GM21360 (cell line): ENCODE measurements around the gene LAYN.

ENCODE experiments used
- ATAC-seq: cut with Tn5 transposase; IDR thresholded peaks from one replicate; pipeline ENCODE4 v1.9.1; 2021; ENCODE audit warnings: mild to moderate bottlenecking, moderate library complexity; ENCODE audit not compliant: unreplicated experiment

Gene LAYN

DNA sequence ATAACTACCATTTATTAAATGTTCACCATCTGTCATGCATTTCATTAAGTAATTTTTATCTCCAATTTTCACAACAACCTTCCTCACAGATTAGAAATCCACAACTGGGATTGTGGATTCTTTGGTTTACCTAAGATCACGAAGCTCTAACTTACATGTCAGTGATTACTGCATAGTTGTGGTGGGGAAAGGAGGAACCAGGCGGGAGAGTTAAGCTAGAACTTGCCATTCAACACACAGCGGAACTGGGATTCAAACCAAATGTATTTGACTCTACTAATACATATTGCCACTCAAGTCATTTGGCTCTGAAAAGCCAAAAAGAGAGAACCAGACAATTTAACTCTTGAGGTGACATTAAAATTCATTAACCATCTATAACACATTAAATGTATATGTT, 10.4 kb upstream of the LAYN start:
- ATAC-seq, result no peak

DNA sequence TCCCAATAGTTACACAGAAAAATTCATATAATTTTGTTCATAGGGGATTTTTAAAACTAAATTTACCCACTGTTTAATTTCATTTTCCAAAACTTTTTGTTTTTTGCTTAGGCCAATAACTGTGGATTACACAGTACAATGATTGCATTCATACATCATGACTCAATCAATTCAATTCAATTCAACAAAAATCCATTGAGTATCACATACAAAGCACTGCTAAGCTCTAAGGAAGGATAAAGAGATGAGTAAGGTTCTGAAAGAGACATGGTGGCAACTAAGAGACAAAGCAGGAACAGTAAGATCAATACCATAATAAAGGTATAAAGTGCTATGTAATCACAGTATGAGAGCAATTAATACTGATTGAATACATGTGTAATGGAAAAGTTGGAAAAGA, 9.4 kb upstream of the LAYN start:
- no peak for ATAC-seq

DNA sequence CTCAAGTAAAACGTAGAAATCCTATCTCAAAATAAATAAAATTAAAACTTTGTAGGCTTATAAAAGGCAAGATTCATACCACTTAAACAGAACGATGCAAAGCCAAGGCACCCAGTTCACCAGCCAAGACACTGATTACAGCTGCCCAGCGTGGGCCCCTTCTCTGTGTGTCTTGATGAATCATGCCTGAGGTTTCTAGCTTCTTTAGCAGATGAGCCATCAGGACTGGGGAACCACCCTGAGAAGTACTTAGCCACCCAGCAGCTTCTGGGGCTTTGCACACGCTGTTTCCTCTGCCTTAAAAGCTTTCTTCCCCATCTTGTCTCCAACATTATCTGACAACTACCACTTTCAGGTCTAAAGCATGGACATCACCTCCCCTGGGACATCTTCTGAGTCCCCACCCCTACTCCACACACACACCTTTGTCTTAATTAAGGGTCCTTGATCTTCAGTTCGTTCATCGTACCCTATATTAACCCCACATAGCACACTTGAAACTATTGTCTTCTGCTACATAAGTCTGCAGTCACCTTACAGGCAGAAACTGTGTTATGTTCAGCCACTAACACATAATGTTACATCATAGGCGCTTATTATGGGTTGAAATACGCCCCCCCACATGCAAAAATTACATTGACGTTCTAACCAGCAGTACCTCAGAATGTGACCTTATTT, 8.7 kb upstream of the LAYN start:
- ATAC-seq, result peak; percentile 79

DNA sequence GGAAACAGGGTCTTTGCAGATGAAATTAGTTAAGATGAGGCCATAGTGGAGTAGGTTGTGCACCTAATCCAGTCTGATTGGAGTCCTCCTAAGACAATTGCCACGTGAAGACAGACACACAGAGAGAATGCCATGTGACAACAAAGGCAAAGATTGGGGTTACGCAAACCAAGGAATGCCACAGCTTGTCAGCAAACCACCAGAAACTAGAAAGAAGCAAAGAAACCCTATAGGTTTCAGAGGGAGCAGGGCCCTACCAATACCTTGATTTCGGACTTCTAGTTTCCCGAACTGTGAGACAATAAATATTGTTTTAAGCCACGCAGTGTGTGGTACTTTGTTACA, 8.2 kb upstream of the LAYN start:
- ATAC-seq, result no peak

DNA sequence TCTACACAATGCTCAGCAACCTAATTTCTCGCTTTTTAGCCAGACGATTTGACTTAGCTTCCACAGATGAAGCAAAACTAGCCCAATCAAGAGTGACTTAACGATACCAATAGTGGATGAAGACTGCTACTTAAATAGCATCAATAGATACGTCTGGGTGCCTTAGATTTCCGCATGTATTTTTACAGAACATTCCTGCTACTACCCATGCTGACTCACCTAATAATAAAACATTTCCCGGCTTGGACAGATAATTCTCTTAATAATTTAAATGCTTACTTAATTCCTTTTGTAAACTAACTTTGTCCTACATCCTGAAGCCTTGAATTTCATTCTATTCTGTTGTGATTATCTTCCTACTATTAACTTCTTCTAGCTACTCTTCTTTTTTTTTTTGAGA, 5.2 kb upstream of the LAYN start:
- ATAC-seq, result no peak

DNA sequence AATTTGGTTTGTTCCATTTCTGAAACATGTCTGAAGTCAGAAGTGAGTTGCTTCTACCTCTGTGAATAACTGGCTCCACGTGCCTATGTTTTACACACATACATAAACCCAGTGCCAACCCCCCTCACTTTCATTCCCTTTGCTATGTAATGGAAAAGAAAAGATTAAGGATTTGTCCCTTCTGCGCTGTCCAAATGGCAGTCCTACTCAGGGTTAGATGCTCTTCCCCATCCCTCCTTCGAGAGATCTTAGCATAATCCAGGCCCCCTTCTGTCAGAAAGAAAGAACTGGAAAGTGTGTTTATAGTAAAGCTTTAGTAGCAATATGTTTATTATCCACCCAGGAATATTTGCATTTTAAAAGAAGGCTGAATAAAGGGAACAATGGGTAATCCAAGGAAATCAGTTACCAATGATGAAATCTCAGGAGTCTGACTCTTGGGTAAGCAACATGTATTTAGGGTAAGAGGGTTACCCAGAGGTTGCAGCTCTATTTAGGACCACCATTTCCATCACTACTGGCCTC, 3.1 kb upstream of the LAYN start:
- ATAC-seq, result no peak

DNA sequence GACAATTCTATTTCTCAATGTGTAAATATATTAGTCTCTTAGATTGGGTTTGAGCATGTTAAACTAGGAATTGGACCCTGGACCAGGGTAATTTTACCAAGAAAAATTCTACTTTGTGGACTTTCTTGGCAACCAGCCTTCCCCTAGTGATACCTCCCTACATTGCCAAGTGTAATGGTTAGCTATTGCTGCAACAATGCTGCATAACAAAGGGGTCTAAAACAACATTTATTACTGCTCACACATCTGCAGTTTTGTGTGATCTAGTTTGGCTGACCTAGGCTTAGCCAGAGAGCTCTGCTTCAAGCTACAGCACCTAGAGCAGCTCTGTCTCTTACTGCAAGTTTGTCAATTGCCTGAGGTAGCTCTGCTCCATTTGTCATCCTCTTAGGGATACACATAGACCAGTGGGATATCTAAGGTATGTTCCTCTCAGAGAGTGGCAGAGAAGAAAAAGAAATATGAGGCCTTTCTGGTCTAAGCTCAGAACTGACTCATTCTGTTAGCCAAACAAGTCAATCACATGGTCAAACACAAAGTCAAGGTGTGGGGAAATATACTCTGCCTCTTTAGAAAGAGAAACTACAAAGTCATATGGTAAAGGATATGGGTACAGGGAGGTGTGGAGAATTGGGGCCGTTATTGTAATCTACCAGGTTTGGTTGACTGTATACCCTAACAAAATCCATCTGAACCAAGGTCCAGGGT, 2.0 kb upstream of the LAYN start:
- ATAC-seq, result no peak

DNA sequence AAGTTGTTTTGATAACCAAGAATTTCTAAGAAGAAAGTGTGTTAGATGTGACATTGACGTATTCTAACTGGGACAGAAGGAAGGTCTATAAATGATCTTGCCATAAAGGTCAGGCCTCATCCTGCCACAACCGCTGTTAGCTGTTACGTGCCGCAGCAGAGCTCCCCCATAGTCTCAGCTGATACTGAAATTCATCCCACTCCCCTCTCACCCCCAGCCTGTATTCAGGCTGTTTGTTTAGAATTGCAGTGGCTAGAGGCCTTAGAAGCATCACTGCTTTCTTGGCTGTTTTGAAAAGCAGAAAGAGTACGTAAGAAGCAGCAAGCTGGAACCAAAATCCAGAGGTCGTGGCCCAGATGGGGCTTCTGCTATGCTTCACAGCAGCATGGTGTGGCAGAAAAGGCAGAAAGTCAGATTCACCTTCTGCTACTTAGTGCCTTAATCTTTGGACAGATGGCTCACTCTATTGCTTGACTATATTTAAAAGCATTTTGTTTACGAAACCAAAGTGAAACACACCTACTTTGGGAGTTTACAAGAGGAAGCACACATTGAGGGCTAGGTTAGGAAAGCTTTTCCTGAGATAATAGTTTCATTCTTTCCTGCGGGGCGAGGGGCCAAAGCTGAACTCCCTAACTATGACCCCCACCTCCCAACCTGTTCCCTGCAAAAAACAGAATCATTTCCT, 950 bp upstream of the LAYN start:
- ATAC-seq, result no peak

DNA sequence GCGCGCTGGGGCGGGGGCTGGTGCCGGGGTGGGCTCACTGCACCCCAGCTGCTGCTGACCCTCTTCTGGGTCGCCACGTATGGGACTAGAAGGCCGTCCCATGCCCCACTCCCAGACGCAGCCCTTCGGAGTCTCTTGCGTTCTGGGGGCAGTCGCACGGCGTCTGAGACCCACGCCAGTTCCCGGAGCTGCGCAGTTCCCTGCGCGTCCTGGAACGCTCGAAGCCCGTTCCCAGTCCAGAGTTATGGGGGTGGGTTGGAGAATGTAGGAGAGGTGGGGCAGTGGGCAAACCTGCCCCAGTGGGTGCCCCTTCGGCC, 375 bp downstream of the LAYN start:
- ATAC-seq, result no peak

DNA sequence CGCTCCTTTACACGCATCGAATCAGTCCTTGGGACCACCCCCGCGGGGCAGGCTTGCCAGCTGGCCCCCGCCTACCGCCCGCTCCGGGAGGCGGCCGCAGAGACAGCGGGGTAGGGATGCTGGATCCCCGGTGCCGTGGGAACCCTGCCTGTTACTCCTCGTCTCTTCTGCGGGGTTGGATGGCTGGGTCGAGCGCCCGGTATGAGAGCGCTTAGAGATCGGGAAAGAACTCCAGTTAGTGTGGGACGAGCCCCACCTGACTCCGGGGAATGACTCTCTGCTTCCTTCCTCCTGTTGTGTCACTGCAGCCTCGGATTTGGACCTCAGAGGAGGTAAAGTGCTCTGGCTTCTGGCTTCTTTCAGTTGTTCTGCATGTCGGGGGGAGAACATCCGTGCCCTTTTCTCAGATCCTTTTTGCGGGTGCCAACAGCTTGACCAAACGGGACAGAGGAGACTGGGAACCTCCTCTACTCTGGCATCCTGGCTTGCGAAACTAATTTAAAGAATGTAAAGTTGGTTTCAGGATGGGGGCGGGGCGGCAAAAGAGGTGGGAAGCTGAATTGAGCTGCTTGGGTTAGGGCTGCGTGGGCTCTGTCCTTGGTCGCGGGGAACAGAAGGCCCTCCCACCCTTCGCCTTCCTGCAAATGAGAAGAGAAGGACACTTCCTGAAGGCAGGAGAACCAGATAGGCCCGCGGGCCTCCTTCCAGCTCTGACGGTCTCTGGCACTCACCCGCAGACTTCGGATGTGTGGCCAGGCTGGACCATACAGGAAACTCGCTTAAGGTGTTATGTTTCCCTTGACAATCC, 938 bp downstream of the LAYN start:
- ATAC-seq, result no peak

DNA sequence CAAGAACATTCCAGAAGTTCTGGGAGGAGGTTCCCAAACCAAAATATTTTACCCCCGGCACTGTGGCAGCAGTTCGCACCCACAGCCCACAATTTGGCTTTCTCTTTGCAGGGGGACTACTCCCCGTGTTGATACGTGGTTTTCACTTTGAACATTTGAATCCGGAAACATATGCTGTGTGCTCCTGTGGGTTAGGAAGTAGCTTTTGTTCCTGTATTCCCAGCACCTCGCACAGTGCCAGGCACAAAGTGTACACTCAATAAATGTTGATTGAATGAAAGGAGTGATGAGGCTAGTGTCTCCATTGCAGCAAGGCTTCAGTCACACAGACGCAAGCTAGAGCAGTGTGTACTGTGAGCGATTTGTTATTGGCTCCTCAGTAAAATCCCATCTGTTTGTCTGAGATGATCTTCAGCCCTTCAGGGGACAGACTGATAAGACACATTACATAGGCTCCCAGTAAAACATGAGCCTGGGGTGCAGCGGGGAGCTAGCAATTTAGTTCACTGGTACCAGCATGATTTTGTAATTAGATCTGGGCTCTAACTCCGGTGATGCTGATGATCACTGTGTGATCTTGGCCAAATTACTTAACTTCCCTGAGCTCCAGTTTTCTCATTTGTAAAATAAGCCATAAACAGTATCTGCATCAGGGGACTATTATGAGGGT, 2.2 kb downstream of the LAYN start:
- no peak for ATAC-seq

DNA sequence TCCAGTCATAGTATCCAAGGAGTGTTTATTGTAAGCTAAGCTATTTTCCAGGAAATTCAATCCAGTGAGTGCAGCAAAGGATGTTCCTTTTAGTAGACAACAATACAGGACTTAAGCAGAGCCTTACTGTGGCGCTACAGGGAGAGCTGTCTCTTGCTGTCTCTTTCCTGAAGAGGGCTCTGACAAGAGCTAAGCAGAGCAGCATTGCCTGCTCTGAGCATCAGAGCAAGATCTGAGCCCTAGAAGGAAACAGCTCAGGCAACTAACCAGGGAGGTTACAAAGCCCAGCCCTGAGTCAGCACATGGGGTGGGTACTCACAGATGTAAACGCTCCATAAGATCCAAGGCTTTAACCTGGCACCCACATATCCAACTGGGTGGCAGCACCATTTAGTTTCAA, 8.0 kb downstream of the LAYN start:
- no peak for ATAC-seq

DNA sequence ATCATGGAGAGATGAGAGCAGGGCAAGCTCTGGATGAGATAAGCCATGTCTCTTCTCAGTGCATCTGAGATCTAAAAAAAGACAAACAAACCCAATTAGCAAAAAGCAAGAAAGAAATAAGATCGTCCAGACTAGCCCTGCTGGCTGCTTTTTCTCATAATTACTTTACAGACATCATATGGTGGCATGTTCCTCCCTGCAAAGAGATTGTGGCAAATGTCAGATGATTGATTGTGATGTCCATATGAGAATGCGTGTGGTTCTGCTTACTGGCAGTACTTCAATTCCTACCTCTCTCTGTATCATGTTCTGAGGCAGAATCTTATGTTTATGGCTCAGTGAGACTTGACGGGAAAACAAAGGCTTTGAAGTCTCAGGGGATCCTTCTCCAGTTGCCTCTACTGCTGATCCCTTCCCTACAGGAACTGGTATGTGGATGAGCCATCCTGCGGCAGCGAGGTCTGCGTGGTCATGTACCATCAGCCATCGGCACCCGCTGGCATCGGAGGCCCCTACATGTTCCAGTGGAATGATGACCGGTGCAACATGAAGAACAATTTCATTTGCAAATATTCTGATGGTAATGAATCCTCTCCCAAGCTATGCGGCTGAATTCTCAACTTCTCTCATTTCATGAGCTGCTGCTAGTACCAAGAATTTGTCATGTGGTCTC, 8.8 kb downstream of the LAYN start:
- ATAC-seq, result no peak

DNA sequence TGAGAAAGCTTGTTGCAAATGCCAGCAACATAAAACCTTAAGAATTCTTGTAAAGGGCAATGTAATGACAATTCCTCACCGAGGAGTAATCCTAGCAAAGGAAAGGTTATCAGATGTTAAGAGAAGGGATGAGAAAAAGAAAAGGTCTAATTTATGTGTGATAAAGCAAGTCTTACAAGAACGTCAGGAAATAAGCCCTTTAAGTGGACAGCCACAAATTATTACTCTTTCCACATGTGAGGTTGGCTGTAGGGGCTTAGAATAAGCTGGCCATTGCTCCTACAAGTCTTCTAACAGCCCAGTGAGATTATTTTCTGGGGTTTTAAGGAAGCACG, 9.3 kb downstream of the LAYN start:
- ATAC-seq, result no peak

DNA sequence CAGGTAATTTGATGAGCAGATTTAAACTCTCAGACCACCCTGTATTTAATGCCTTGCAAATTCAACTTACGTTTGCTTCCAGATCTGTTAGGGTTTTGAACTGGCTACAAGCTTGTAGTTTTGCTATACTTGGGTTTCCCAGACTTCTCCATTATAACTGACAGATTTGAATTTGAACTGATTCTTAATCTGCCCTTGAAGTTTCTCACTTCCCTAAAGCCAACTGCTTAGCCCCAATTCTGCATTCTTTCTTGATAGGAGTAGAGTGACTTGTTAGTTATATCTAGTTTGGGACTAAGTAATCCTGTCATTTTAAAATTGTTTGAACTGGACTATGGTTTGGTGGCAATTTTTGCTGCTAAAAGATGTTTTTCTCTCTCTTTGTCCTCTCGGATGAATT, 9.7 kb downstream of the LAYN start:
- no peak for ATAC-seq

DNA sequence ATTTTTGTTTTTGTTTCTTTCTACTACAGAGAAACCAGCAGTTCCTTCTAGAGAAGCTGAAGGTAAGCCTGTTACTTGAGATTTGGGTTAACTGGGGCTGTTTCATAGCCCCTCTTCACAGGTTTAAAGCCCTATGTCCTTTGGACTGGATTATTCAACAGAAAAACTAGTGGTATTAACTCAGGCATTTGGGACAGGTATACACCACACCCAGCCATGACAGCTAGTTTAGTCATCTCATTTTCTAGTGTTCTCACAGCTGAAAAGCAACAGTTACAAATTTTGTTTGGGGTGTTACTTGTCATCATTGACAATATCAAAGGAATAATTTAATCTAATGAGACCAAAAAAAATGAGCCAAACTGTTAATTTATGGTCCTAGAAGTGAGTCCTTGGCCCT, 14.0 kb downstream of the LAYN start:
- no peak for ATAC-seq

DNA sequence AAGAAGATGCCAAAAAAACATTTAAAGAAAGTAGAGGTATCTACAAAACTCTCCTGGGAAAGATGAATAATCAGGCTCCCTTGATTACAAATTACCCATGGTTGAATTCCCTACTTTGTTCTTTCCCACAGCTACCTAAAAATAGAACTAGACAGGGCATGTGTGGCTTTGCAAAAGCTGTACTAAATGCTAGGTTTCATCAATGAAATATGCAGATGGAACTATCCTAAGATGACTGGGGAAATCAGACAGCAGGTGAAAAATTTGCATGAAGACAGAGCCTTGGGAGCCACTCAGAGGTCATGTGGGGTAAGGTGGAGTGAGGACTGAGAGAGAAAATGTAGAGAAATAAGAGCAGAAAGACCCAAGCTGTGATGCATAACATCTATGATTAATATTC, 14.7 kb downstream of the LAYN start:
- no peak for ATAC-seq

DNA sequence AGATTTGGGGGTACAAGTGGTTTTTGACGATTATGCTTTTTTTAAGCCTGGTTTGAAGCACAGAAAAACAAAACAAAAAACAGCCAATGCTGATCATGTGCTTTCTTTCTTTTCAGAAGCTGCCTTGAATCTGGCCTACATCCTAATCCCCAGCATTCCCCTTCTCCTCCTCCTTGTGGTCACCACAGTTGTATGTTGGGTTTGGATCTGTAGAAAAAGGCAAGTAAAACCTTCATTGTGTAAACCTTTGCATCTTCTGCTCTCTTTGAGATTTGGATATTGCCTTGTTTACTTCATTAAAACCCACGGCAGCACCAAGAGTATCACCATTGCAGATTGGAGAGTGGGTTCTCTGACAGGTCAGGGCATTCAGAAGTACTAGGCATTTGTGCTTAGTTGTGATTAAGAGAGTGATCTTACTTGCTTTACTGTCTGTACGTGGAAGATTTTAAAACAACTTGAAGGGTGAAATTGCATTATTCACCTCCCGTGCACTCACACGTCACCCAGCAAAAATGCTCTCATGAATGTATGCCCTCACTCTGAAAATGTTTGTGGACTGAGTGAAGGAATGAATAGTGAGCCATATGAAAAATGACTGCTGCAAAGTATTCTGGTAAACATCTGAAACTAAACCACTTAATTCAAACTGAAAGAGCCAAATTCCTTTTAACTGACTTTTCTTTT, 17.0 kb downstream of the LAYN start:
- no peak for ATAC-seq

DNA sequence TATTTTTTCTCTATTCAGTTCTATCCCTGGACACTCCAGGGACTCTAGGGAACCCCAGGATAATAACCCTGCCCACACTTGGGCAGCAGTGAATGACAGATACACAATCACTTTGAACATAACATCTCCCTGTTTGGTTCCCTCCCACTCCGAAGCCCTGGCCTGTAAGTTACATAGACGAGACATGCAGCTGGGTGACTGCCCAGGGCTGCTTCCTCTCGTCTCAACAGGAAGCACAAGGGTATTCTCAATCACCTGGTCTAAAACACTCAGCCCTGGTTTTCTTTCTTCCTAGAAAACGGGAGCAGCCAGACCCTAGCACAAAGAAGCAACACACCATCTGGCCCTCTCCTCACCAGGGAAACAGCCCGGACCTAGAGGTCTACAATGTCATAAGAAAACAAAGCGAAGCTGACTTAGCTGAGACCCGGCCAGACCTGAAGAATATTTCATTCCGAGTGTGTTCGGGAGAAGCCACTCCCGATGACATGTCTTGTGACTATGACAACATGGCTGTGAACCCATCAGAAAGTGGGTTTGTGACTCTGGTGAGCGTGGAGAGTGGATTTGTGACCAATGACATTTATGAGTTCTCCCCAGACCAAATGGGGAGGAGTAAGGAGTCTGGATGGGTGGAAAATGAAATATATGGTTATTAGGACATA, 19.4 kb downstream of the LAYN start:
- ATAC-seq, result no peak
